Osteocyte (in vitro differentiated cells): Measurements from ENCODE around the gene FAM25A. TPM values are rescaled to one million over a fixed set of nuclear protein-coding genes. Genes with fewer than 3 reads are reported as not detected.
A peak's percentile ranks its signal among the peaks of the same experiment; 100 is the strongest.

Experiments used
- DNase-seq: peaks from one replicate; pipeline ENCODE4 v3.0.0; 2021; ENCODE audit warnings: mixed read lengths; ENCODE audit not compliant: unreplicated experiment; ENCODE audit errors: extremely low spot score
- H3K27ac Mint-ChIP-seq: one replicate; pipeline ENCODE4 v1.8.0; 2021; ENCODE audit warnings: mild to moderate bottlenecking, mixed read lengths; ENCODE audit not compliant: unreplicated experiment
- H3K27me3 Mint-ChIP-seq: one replicate; pipeline ENCODE4 v1.8.0; 2021; ENCODE audit warnings: mixed read lengths; ENCODE audit not compliant: unreplicated experiment
- H3K36me3 Mint-ChIP-seq: one replicate; pipeline ENCODE4 v1.8.0; 2021; ENCODE audit warnings: mixed read lengths; ENCODE audit not compliant: unreplicated experiment
- H3K4me1 Mint-ChIP-seq: one replicate; pipeline ENCODE4 v1.8.0; 2021; ENCODE audit warnings: mixed read lengths; ENCODE audit not compliant: unreplicated experiment
- H3K4me3 Mint-ChIP-seq: one replicate; pipeline ENCODE4 v1.8.0; 2021; ENCODE audit warnings: mild to moderate bottlenecking, moderate library complexity, mixed read lengths; ENCODE audit not compliant: unreplicated experiment
- H3K9me3 Mint-ChIP-seq: one replicate; pipeline ENCODE4 v1.8.0; 2021; ENCODE audit warnings: mixed read lengths; ENCODE audit not compliant: unreplicated experiment
- CTCF ChIP-seq: fragments of 200-600 bp; sonication (generic); IDR thresholded peaks from 2 replicates; pipeline ENCODE4 v1.5.0; 2021; ENCODE audit warnings: antibody characterized with exemption, mild to moderate bottlenecking, moderate library complexity
- total RNA-seq: library from RNA; stranded (reverse); gene quantifications from 2 replicates; pipeline ENCODE4 v1.2.1, GENCODE V29; 2021

The FAM25A gene
- total RNA-seq, 1 donor from 2014 or later = not detected

GRCh38 chr10:87045434-87045938 lies 25.4 kb downstream of the FAM25A start:
- Mint-ChIP-seq H3K9me3 (no peaks in the 10 kb centered on the region), H3K4me1 (no peaks in the 10 kb centered on the region), H3K27ac (no peak overlapping the region), H3K4me3 (no peak overlapping the region), H3K27me3 (no peaks in the 10 kb centered on the region), H3K36me3 (peaks cover 27% of the 10 kb centered on the region)
- DNase-seq = no peak
- no peak for TF ChIP-seq CTCF

- no peak for DNase-seq
- Mint-ChIP-seq H3K9me3 (no peaks in the 10 kb centered on the region), H3K4me3 (no peak overlapping the region), H3K27me3 (no peaks in the 10 kb centered on the region), H3K27ac (no peak overlapping the region), H3K4me1 (peaks cover 13% of the 10 kb centered on the region), H3K36me3 (peaks cover 23% of the 10 kb centered on the region)
- TF ChIP-seq CTCF = no peak
Measured at GRCh38 chr10:87053111-87053510, 33.0 kb downstream of the FAM25A start.

DNA sequence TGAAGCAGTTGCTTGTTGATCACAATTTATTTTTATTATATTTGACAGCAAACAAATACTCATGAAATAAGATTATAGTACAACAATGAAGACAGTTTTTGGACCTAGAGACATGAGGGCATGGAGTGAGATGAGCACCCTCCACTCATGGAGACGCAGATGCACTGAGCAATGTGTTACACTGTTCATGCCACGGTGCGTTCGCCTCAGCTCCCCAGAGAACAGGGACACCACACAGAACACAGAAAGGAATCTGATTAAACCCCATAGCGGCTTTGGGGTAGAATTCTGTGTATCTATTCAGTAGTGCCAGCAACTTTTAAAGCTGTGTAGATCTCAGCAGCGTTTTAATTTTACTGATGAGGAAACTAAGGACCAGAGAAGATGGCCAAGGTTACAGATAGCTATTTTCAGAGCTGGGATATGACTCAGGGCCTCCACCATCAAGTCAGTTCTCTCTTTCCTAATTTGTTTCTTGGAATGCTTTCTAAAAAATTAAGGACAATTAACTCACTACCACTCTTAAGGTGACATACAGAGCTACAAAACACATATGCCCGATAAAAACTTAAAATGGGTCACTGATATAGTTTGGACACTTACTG lies 33.6 kb downstream of the FAM25A start:
- no peak for DNase-seq
- Mint-ChIP-seq H3K36me3 (peaks cover 20% of the 10 kb centered on the region), H3K4me3 (no peak overlapping the region), H3K4me1 (peaks cover 18% of the 10 kb centered on the region), H3K27ac (no peak overlapping the region), H3K27me3 (no peaks in the 10 kb centered on the region), H3K9me3 (no peaks in the 10 kb centered on the region)
- no peak for TF ChIP-seq CTCF

DNA sequence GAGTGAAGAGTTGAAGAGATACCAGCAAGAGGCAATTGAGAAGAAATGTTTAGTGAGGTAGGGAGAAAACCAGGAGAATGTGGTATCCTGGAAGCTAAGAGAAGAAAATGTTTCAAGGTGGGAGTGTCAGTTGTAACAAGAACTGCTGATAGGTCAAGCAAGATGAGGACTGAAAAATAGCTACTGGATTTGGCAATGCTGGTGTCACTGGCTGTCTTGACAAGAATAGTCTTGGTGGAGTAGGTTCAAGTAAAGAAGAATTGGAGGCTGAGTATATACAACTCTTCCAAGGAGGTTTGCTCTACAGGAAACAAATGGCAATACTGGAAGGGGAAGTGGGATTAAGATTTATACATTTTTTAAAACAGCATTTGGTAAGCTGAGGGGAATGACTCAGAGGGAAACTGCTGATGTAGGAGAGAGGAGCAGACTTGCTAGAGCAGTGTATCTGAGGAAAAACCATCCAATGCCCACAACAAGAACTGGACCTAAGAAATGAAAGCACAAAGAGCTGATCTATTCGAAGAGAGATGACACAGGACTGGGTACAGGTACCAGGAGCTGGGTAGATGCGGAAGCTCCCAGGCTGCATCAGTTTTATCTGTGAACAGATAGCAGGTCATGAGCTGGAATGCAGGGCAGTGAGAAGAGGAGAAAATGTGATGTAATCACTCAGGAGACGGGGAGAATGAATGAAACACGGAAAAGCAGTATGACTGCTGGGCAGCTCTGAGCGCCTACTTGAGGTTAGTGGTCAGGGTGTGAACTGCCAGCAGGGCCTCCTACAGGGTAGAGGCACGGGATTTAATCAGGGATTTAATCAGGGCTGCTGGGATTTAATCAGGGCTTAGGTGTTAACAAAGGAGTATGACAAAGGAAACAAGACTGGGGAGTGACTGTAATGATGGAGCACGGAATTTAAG lies 34.5 kb downstream of the FAM25A start:
- no peak for TF ChIP-seq CTCF
- Mint-ChIP-seq H3K27me3 (no peaks in the 10 kb centered on the region), H3K27ac (no peak overlapping the region), H3K9me3 (no peaks in the 10 kb centered on the region), H3K4me3 (no peak overlapping the region), H3K4me1 (peaks cover 28% of the 10 kb centered on the region), H3K36me3 (peaks cover 26% of the 10 kb centered on the region)
- DNase-seq = no peak

DNA sequence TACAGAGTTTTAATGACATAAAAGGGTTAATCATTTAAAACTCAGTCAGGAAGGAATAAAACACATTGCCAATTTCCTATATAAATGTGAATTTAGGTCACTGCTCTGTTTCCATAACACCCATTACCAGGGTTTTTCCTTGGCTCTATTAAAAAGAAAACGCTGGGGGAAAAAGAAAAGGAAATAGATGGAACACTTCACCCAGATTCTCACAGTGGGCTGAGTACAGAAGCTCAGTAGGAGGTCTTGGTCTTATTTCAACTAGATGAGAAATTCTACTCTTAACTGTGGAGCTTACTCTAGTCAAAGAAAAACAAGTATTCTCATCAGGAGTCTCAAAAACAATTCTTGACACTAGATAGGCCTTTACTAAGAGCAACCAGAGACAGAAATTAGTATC lies 38.1 kb downstream of the FAM25A start:
- Mint-ChIP-seq H3K9me3 (no peaks in the 10 kb centered on the region), H3K36me3 (peaks cover 35% of the 10 kb centered on the region), H3K27ac (peak overlapping the region; percentile 91), H3K4me1 (peaks cover 35% of the 10 kb centered on the region), H3K4me3 (peak overlapping the region; percentile 7), H3K27me3 (no peaks in the 10 kb centered on the region)
- TF ChIP-seq CTCF = no peak
- no peak for DNase-seq
